Duodenal mucosa (tissue), 2 donors: ENCODE data around the gene CNTN5.

Experiments used
- H3K27ac ChIP-seq: one replicate; pipeline ENCODE4 v1.7.0; 2013; ENCODE audit warnings: low read depth, low read length
- H3K27me3 ChIP-seq, 2 donors: one replicate each; pipeline ENCODE4 v1.7.0; 2013; ENCODE audit warnings: low read length in 2 of 2, control low read depth in 1 of 2; ENCODE audit not compliant: insufficient read depth in 2 of 2, control insufficient read depth in 1 of 2
- H3K36me3 ChIP-seq, 2 donors: one replicate each; pipeline ENCODE4 v1.7.0; 2013; ENCODE audit warnings: low read length in 2 of 2, control low read depth in 1 of 2; ENCODE audit not compliant: insufficient read depth in 2 of 2, control insufficient read depth in 1 of 2
- H3K4me1 ChIP-seq, 2 donors: one replicate each; pipeline ENCODE4 v1.7.0; 2013; ENCODE audit warnings: low read length in 2 of 2, control low read depth in 1 of 2; ENCODE audit not compliant: insufficient read depth in 2 of 2, control insufficient read depth in 1 of 2
- H3K4me3 ChIP-seq, 2 donors: one replicate each; pipeline ENCODE4 v1.7.0; 2013; ENCODE audit warnings: low read length in 2 of 2, low read depth in 1 of 2
- H3K9ac ChIP-seq, 2 donors: one replicate each; pipeline ENCODE4 v1.7.0; 2013; ENCODE audit warnings: low read length in 2 of 2, low read depth in 1 of 2
- H3K9me3 ChIP-seq, 2 donors: one replicate each; pipeline ENCODE4 v1.7.0; 2013; ENCODE audit warnings: low read length in 2 of 2, control low read depth in 1 of 2; ENCODE audit not compliant: control insufficient read depth in 1 of 2

Gene CNTN5

GRCh38 chr11:100315946-100316345 lies 1295.2 kb downstream of the CNTN5 start:
- Histone ChIP-seq H3K36me3 (no peaks in the 10 kb centered on the region), H3K4me1 (no peaks in the 10 kb centered on the region), H3K9ac (no peak overlapping the region), H3K4me3 (no peak overlapping the region), H3K27me3 (no peaks in the 10 kb centered on the region), H3K27ac (no peak overlapping the region), H3K9me3 (no peaks in the 10 kb centered on the region)

- no peak overlapping the region for H3K4me3 ChIP-seq
- H3K9me3 ChIP-seq = no peaks in the 10 kb centered on the region
- H3K27ac ChIP-seq = no peak overlapping the region
- no peaks in the 10 kb centered on the region for H3K4me1 ChIP-seq
- no peak overlapping the region for H3K9ac ChIP-seq
- no peaks in the 10 kb centered on the region for H3K27me3 ChIP-seq
- H3K36me3 ChIP-seq = no peaks in the 10 kb centered on the region
These were observed 1296.2 kb downstream of the CNTN5 start for GRCh38 chr11:100316952-100317351.

GRCh38 chr11:100319691-100320090 lies 1298.9 kb downstream of the CNTN5 start:
- no peaks in the 10 kb centered on the region for H3K36me3 ChIP-seq
- H3K9me3 ChIP-seq = no peaks in the 10 kb centered on the region
- H3K4me3 ChIP-seq = no peak overlapping the region
- H3K4me1 ChIP-seq = no peaks in the 10 kb centered on the region
- H3K27me3 ChIP-seq = no peaks in the 10 kb centered on the region
- no peak overlapping the region for H3K27ac ChIP-seq
- H3K9ac ChIP-seq = no peak overlapping the region

- Histone ChIP-seq H3K27me3 (no peaks in the 10 kb centered on the region), H3K27ac (no peak overlapping the region), H3K9ac (no peak overlapping the region), H3K4me3 (no peak overlapping the region), H3K9me3 (no peaks in the 10 kb centered on the region), H3K36me3 (no peaks in the 10 kb centered on the region), H3K4me1 (no peaks in the 10 kb centered on the region)
These were observed 1308.0 kb downstream of the CNTN5 start for GRCh38 chr11:100328626-100329340.

GRCh38 chr11:100329352-100329751 lies 1308.6 kb downstream of the CNTN5 start:
- Histone ChIP-seq H3K9me3 (no peaks in the 10 kb centered on the region), H3K27ac (no peak overlapping the region), H3K4me3 (no peak overlapping the region), H3K9ac (no peak overlapping the region), H3K27me3 (no peaks in the 10 kb centered on the region), H3K36me3 (no peaks in the 10 kb centered on the region), H3K4me1 (no peaks in the 10 kb centered on the region)

GRCh38 chr11:100336873-100337272 lies 1316.1 kb downstream of the CNTN5 start:
- Histone ChIP-seq H3K4me3 (no peak overlapping the region), H3K36me3 (no peaks in the 10 kb centered on the region)

GRCh38 chr11:100338144-100338840 lies 1317.5 kb downstream of the CNTN5 start:
- no peaks in the 10 kb centered on the region for H3K4me1 ChIP-seq

More at GRCh38 chr11:100336873-100337272, 1316.1 kb downstream of the CNTN5 start:
- H3K9me3 ChIP-seq = no peaks in the 10 kb centered on the region
- H3K27ac ChIP-seq = no peak overlapping the region
- H3K27me3 ChIP-seq = no peaks in the 10 kb centered on the region
- no peaks in the 10 kb centered on the region for H3K4me1 ChIP-seq
- H3K9ac ChIP-seq = no peak overlapping the region

GRCh38 chr11:100340466-100341319 lies 1319.9 kb downstream of the CNTN5 start:
- Histone ChIP-seq H3K27me3 (no peaks in the 10 kb centered on the region), H3K36me3 (no peaks in the 10 kb centered on the region), H3K9me3 (no peaks in the 10 kb centered on the region), H3K4me1 (no peaks in the 10 kb centered on the region), H3K27ac (no peak overlapping the region), H3K4me3 (no peak overlapping the region), H3K9ac (no peak overlapping the region)

More at GRCh38 chr11:100338144-100338840, 1317.5 kb downstream of the CNTN5 start:
- Histone ChIP-seq H3K9ac (no peak overlapping the region), H3K27me3 (no peaks in the 10 kb centered on the region), H3K36me3 (no peaks in the 10 kb centered on the region), H3K27ac (no peak overlapping the region), H3K9me3 (no peaks in the 10 kb centered on the region), H3K4me3 (no peak overlapping the region)

GRCh38 chr11:100353083-100353482 lies 1332.3 kb downstream of the CNTN5 start:
- no peak overlapping the region for H3K27ac ChIP-seq

GRCh38 chr11:100354736-100355135 lies 1334.0 kb downstream of the CNTN5 start:
- Histone ChIP-seq H3K27me3 (no peaks in the 10 kb centered on the region), H3K4me3 (no peak overlapping the region)

More at GRCh38 chr11:100353083-100353482, 1332.3 kb downstream of the CNTN5 start:
- Histone ChIP-seq H3K4me1 (no peaks in the 10 kb centered on the region), H3K27me3 (no peaks in the 10 kb centered on the region), H3K9me3 (no peaks in the 10 kb centered on the region), H3K36me3 (no peaks in the 10 kb centered on the region), H3K9ac (no peak overlapping the region), H3K4me3 (no peak overlapping the region)

More at GRCh38 chr11:100354736-100355135, 1334.0 kb downstream of the CNTN5 start:
- H3K27ac ChIP-seq = no peak overlapping the region
- no peaks in the 10 kb centered on the region for H3K4me1 ChIP-seq
- no peak overlapping the region for H3K9ac ChIP-seq
- H3K9me3 ChIP-seq = no peaks in the 10 kb centered on the region
- no peaks in the 10 kb centered on the region for H3K36me3 ChIP-seq
